AG08395 (cell line): ENCODE measurements around the gene NKAIN2.
"Not testable (repeated sequence)": the region's sequence is repeated elsewhere in the genome, so short reads cannot be mapped to it uniquely, and the experiment has no call there.

Experiments used
- DNase-seq: peaks from one replicate; pipeline ENCODE4 v3.0.0; 2012; ENCODE audit warnings: mixed read lengths, low spot score

The NKAIN2 gene

GRCh38 chr6:124517339-124517738, 713.7 kb downstream of the NKAIN2 start:
- DNase-seq: no peak

- no peak for DNase-seq
Measured at GRCh38 chr6:124520514-124520913, 716.8 kb downstream of the NKAIN2 start.

- no peak for DNase-seq
Measured at GRCh38 chr6:124522335-124522734, 718.7 kb downstream of the NKAIN2 start.

- DNase-seq: no peak
Measured at GRCh38 chr6:124524491-124525200, 721.0 kb downstream of the NKAIN2 start.

- no peak for DNase-seq
Measured at GRCh38 chr6:124530926-124531325, 727.3 kb downstream of the NKAIN2 start.

GRCh38 chr6:124535299-124535698, 731.6 kb downstream of the NKAIN2 start:
- DNase-seq: no peak

GRCh38 chr6:124535746-124536145, 732.1 kb downstream of the NKAIN2 start:
- DNase-seq: no peak

- no peak for DNase-seq
Measured at GRCh38 chr6:124536157-124536841, 732.6 kb downstream of the NKAIN2 start.

GRCh38 chr6:124536842-124537191, 733.2 kb downstream of the NKAIN2 start:
- no peak for DNase-seq

GRCh38 chr6:124539096-124539495, 735.4 kb downstream of the NKAIN2 start:
- DNase-seq: no peak

GRCh38 chr6:124541573-124541972, 737.9 kb downstream of the NKAIN2 start:
- no peak for DNase-seq

- no peak for DNase-seq
Measured at GRCh38 chr6:124546601-124547000, 742.9 kb downstream of the NKAIN2 start.

GRCh38 chr6:124551711-124552233, 748.1 kb downstream of the NKAIN2 start:
- DNase-seq: no peak

- DNase-seq: no peak
Measured at GRCh38 chr6:124557873-124558272, 754.2 kb downstream of the NKAIN2 start.

- DNase-seq: not testable (repeated sequence)
Measured at GRCh38 chr6:124560078-124560477, 756.4 kb downstream of the NKAIN2 start.

- DNase-seq: no peak
Measured at GRCh38 chr6:124560873-124561567, 757.4 kb downstream of the NKAIN2 start.

GRCh38 chr6:124561635-124562130, 758.0 kb downstream of the NKAIN2 start:
- no peak for DNase-seq

- DNase-seq: not testable (repeated sequence)
Measured at GRCh38 chr6:124564125-124564524, 760.5 kb downstream of the NKAIN2 start.

- no peak for DNase-seq
Measured at GRCh38 chr6:124567401-124567800, 763.7 kb downstream of the NKAIN2 start.

- no peak for DNase-seq
Measured at GRCh38 chr6:124573953-124574352, 770.3 kb downstream of the NKAIN2 start.

GRCh38 chr6:124577734-124578281, 774.1 kb downstream of the NKAIN2 start:
- DNase-seq: no peak

- DNase-seq: no peak
Measured at GRCh38 chr6:124590001-124590400, 786.3 kb downstream of the NKAIN2 start.
